DOHH2 (cell line): ENCODE data around the gene RAF1.

Experiments
- H3F3A ChIP-seq: fragments of 200-600 bp; sonication (generic), shearing (Covaris generic); 2 replicates; pipeline ENCODE4 v1.6.0; 2016; ENCODE audit warnings: antibody characterized with exemption, mild to moderate bottlenecking; ENCODE audit not compliant: control insufficient read depth, insufficient read depth
- H3K27ac ChIP-seq: fragments of 200-600 bp; sonication (generic); 2 replicates; pipeline ENCODE4 v1.5.1; 2014; ENCODE audit warnings: low read depth, mild to moderate bottlenecking, low read length, moderate library complexity
- H3K27me3 ChIP-seq: fragments of 200-600 bp; sonication (generic); 2 replicates; pipeline ENCODE4 v1.6.1; 2014; ENCODE audit warnings: mild to moderate bottlenecking, low read length, mixed read lengths; ENCODE audit not compliant: control insufficient read depth
- H3K36me3 ChIP-seq: fragments of 200-600 bp; sonication (generic); 2 replicates; pipeline ENCODE4 v1.6.1; 2014; ENCODE audit warnings: mild to moderate bottlenecking, low read length, moderate library complexity, mixed read lengths; ENCODE audit not compliant: control insufficient read depth
- H3K4me1 ChIP-seq: fragments of 200-600 bp; sonication (generic); 2 replicates; pipeline ENCODE4 v1.6.1; 2014; ENCODE audit warnings: mild to moderate bottlenecking, low read length, mixed read lengths; ENCODE audit not compliant: control insufficient read depth
- H3K4me2 ChIP-seq: fragments of 200-600 bp; sonication (generic); 2 replicates; pipeline ENCODE4 v1.6.0; 2014; ENCODE audit warnings: mild to moderate bottlenecking, low read length, moderate library complexity
- H3K4me3 ChIP-seq: fragments of 200-600 bp; sonication (generic); 2 replicates; pipeline ENCODE4 v1.5.1; 2014; ENCODE audit warnings: mild to moderate bottlenecking, low read length, mixed read lengths
- H3K79me2 ChIP-seq: fragments of 200-600 bp; sonication (generic); 2 replicates; pipeline ENCODE4 v1.6.1; 2014; ENCODE audit warnings: mild to moderate bottlenecking, low read length, mixed read lengths; ENCODE audit not compliant: control insufficient read depth
- H3K9me2 ChIP-seq: fragments of 200-600 bp; sonication (generic); replicated peaks from 2 replicates; pipeline ENCODE4 v1.6.1; 2014; ENCODE audit warnings: mild to moderate bottlenecking, low read length, mixed read lengths; ENCODE audit not compliant: control insufficient read depth
- H3K9me3 ChIP-seq: fragments of 200-600 bp; sonication (generic); 2 replicates; pipeline ENCODE4 v1.6.1; 2014; ENCODE audit warnings: antibody characterized with exemption, low read length, mixed read lengths; ENCODE audit not compliant: control insufficient read depth, insufficient read depth
- H4K20me1 ChIP-seq: fragments of 200-600 bp; sonication (generic); 2 replicates; pipeline ENCODE4 v1.6.0; 2014; ENCODE audit warnings: low read depth, mild to moderate bottlenecking, antibody characterized with exemption, low read length, moderate library complexity; ENCODE audit not compliant: control insufficient read depth, insufficient read depth
- EZH2phosphoT487 ChIP-seq: fragments of 200-600 bp; sonication (generic); IDR thresholded peaks from 2 replicates; pipeline ENCODE4 v1.6.1; 2017; ENCODE audit warnings: borderline replicate concordance, mild to moderate bottlenecking, antibody characterized with exemption, low read length, moderate library complexity, mixed read lengths
- TF ChIP-seq, protein P1 (sequence below): fragments of 200-600 bp; sonication (generic); IDR thresholded peaks from one replicate; pipeline ENCODE4 v1.5.1; 2014; ENCODE audit warnings: antibody characterized with exemption, mild to moderate bottlenecking, low read depth, low read length; ENCODE audit not compliant: poor library complexity, severe bottlenecking

The RAF1 gene

DNA sequence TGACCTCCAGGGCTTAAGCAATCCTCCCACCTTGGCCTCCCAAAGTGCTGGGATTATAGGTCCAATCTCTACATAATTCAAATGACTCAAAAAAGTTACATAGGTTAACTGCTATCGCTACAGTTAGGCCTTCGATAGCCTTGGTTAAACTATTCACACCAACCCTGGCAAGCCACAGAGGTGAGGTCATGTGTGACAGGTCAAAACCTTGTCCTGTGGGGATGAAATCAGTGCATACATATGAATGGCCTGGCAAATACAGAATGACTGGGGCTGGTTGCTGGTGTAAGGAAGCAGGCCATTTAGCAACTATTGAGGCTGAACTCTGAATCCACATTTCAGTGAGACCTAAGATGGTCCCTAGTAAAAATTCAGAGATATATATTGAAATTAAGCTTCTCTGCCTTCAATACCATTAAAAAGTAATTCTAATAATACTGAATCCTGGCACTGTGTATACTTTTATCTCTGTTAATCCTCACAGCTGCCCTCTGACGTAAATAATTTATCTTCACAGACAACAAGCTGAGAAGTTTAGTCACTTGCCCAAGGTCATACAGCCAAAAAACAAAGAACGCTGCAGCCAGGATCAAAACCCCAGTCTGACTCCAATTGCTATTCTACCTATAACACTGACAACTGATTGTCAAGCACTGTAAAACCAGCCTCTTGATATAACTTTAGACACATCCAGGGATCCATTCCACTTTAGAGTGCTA is 71.8 kb downstream of the RAF1 start:
- H3K4me1 ChIP-seq, result no peaks in the 10 kb centered on the region
- H3K27me3 ChIP-seq, result no peaks in the 10 kb centered on the region
- H3K36me3 ChIP-seq, result peaks cover 83% of the 10 kb centered on the region
- H3K4me3 ChIP-seq, result no peak overlapping the region
- no peaks in the 10 kb centered on the region for H4K20me1 ChIP-seq
- H3K9me2 ChIP-seq, result no peaks in the 10 kb centered on the region
- no peaks in the 10 kb centered on the region for H3K9me3 ChIP-seq
- H3K79me2 ChIP-seq, result no peaks in the 10 kb centered on the region
- peaks cover 7% of the 10 kb centered on the region for H3F3A ChIP-seq
- no peak overlapping the region for H3K4me2 ChIP-seq
- H3K27ac ChIP-seq, result no peak overlapping the region
- TF ChIP-seq, protein P1, sequence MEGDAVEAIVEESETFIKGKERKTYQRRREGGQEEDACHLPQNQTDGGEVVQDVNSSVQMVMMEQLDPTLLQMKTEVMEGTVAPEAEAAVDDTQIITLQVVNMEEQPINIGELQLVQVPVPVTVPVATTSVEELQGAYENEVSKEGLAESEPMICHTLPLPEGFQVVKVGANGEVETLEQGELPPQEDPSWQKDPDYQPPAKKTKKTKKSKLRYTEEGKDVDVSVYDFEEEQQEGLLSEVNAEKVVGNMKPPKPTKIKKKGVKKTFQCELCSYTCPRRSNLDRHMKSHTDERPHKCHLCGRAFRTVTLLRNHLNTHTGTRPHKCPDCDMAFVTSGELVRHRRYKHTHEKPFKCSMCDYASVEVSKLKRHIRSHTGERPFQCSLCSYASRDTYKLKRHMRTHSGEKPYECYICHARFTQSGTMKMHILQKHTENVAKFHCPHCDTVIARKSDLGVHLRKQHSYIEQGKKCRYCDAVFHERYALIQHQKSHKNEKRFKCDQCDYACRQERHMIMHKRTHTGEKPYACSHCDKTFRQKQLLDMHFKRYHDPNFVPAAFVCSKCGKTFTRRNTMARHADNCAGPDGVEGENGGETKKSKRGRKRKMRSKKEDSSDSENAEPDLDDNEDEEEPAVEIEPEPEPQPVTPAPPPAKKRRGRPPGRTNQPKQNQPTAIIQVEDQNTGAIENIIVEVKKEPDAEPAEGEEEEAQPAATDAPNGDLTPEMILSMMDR, result no peak
- TF ChIP-seq EZH2phosphoT487, result no peak

DNA sequence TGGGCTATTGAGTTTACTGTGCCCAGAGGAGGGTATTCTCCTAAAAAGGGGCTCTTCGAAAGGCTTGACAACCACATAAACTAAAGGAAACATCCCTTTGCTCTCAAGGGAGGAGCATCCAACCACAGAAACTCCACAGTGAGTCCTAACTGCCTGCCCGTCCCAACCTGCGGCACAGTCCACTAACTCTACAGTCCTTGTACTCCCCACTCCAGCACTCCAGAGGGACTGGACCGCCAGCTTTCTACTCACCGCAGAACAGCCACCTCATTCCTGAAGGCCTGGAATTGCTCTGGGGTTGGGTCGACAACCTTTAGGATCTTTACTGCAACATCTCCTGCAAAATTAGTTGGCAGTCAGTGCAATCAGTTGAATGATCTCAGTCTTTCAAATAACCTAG is 72.5 kb downstream of the RAF1 start:
- no peak overlapping the region for H3K27ac ChIP-seq
- no peaks in the 10 kb centered on the region for H4K20me1 ChIP-seq
- no peaks in the 10 kb centered on the region for H3K4me1 ChIP-seq
- H3K4me2 ChIP-seq, result no peak overlapping the region
- TF ChIP-seq, protein P1, result no peak
- TF ChIP-seq EZH2phosphoT487, result no peak
- H3K79me2 ChIP-seq, result no peaks in the 10 kb centered on the region
- no peak overlapping the region for H3K4me3 ChIP-seq
- peaks cover 8% of the 10 kb centered on the region for H3F3A ChIP-seq
- H3K9me3 ChIP-seq, result no peaks in the 10 kb centered on the region
- peaks cover 84% of the 10 kb centered on the region for H3K36me3 ChIP-seq
- no peaks in the 10 kb centered on the region for H3K27me3 ChIP-seq
- H3K9me2 ChIP-seq, result no peaks in the 10 kb centered on the region

DNA sequence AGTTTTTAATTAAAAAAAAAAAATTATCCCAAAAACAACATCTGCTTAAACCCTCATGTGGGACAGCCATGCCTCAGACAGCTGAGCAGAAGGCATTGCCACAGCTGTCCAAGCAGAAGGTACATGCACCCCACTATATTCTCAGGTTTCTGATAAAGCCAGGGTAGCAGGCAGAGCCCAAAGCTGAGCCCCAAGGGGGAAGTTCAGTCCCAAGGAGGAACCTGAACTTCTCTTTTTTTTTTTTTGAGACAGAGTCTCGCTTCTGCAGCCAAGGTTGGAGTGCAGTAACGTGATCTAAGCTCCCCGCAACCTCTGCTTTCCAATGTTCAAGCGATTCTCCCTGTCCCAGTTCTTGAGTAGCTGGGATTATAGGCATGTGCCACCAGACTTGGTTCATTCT is 73.8 kb downstream of the RAF1 start:
- H3K9me2 ChIP-seq, result no peaks in the 10 kb centered on the region
- H3K27ac ChIP-seq, result no peak overlapping the region
- peaks cover 8% of the 10 kb centered on the region for H3F3A ChIP-seq
- no peak overlapping the region for H3K4me2 ChIP-seq
- H3K27me3 ChIP-seq, result no peaks in the 10 kb centered on the region
- H3K4me1 ChIP-seq, result no peaks in the 10 kb centered on the region
- H4K20me1 ChIP-seq, result no peaks in the 10 kb centered on the region
- no peaks in the 10 kb centered on the region for H3K79me2 ChIP-seq
- no peaks in the 10 kb centered on the region for H3K9me3 ChIP-seq
- H3K36me3 ChIP-seq, result peaks cover 87% of the 10 kb centered on the region
- TF ChIP-seq, protein P1, result no peak
- TF ChIP-seq EZH2phosphoT487, result no peak
- H3K4me3 ChIP-seq, result no peak overlapping the region
